A549 (cell line): Measurements from ENCODE around the gene TMEM218. TPM values are rescaled to one million over a fixed set of nuclear protein-coding genes. Genes with fewer than 3 reads are reported as not detected.

Experiments
- ATAC-seq, 2 experiments: fragments of 200-7000 bp in 1 of 2; fragments of >200 bp in 1 of 2; cut with Nextera tagmentation in 1 of 2; cut with Tn5 transposase in 1 of 2; 3 replicates each; pipeline versions ENCODE4 v1.8.0 to v1.9.1; 2018 to 2020; ENCODE audit warnings: mild to moderate bottlenecking in 1 of 2, moderate library complexity in 1 of 2
- CTCF ChIA-PET: fragments of 300-600 bp; sonication (Branson Sonifier 250); formaldehyde crosslinking; extraction: SDS; loops from one replicate; lab custom pipeline; 2021; ENCODE audit warnings: antibody characterized with exemption, inconsistent platforms; lab: Yijun Ruan, JAX
- POLR2A ChIA-PET: fragments of 350-600 bp; formaldehyde crosslinking; extraction: SDS; loops from one replicate; lab custom pipeline; 2021; ENCODE audit warnings: antibody characterized with exemption, inconsistent platforms; lab: Yijun Ruan, JAX
- DNase-seq, 2 experiments: peaks; one replicate each; pipeline versions ENCODE4 v3.0.0 to v3.0.0-alpha.2; 2011 to 2016; ENCODE audit warnings: low read depth in 1 of 2, low spot score in 1 of 2
- FAIRE-seq: peaks from 2 replicates; lab custom pipeline; 2011; peaks lifted over from hg19 to GRCh38; lab: Jason Lieb, UNC
- H3K27ac ChIP-seq, 2 experiments: fragments of >200 bp; sonication (Bioruptor Twin); formaldehyde crosslinking; 3 replicates each; pipeline ENCODE4 v1.5.1; 2016 to 2017
- H3K4me1 ChIP-seq: fragments of >200 bp; sonication (Bioruptor Twin); formaldehyde crosslinking; 3 replicates; pipeline ENCODE4 v1.6.1; 2016
- H3K4me2 ChIP-seq: fragments of >200 bp; sonication (Bioruptor Twin); formaldehyde crosslinking; 3 replicates; pipeline ENCODE4 v1.6.1; 2016
- H3K4me3 ChIP-seq: fragments of >200 bp; sonication (Bioruptor Twin); formaldehyde crosslinking; 3 replicates; pipeline ENCODE4 v1.5.1; 2016
- H3K9me3 ChIP-seq: fragments of >200 bp; sonication (Bioruptor Twin); formaldehyde crosslinking; 3 replicates; pipeline ENCODE4 v1.6.1; 2016
- BCL3 ChIP-seq: fragments of >200 bp; sonication (Bioruptor Twin); formaldehyde crosslinking; IDR thresholded peaks from 3 replicates; pipeline ENCODE4 v1.6.1; 2016
- CTCF ChIP-seq: fragments of >200 bp; sonication (Bioruptor Twin); formaldehyde crosslinking; IDR thresholded peaks from 3 replicates; pipeline ENCODE4 v1.5.1; 2016
- FOSL2 ChIP-seq, 2 experiments: fragments of 450-650 bp in 1 of 2; fragments of >200 bp in 1 of 2; sonication (Bioruptor Twin) in 1 of 2; formaldehyde crosslinking; IDR thresholded peaks; 2 replicates each; pipeline versions ENCODE4 v1.5.0 to v1.6.1; 2016 to 2020; ENCODE audit warnings: mild to moderate bottlenecking in 1 of 2, moderate library complexity in 1 of 2
- HDAC2 ChIP-seq: fragments of 200-600 bp; sonication (generic); IDR thresholded peaks from 2 replicates; pipeline ENCODE4 v1.6.1; 2016
- HES2 ChIP-seq: fragments of >200 bp; sonication (Bioruptor Twin); formaldehyde crosslinking; IDR thresholded peaks from 2 replicates; pipeline ENCODE4 v1.6.1; 2016
- HMGXB4 ChIP-seq: fragments of 250-450 bp; sonication (Bioruptor Pico); IDR thresholded peaks from 2 replicates; pipeline ENCODE4 v1.5.0; 2021; ENCODE audit warnings: mild to moderate bottlenecking, moderate library complexity, borderline replicate concordance
- HOXA7 ChIP-seq: fragments of 250-450 bp; sonication (Bioruptor Pico); IDR thresholded peaks from 2 replicates; pipeline ENCODE4 v1.5.0; 2020; ENCODE audit warnings: mild to moderate bottlenecking, moderate library complexity
- JUNB ChIP-seq: fragments of >200 bp; sonication (Bioruptor Twin); formaldehyde crosslinking; IDR thresholded peaks from 2 replicates; pipeline ENCODE4 v1.6.1; 2016
- KDM5A ChIP-seq: fragments of 200-600 bp; sonication (generic); IDR thresholded peaks from 2 replicates; pipeline ENCODE4 v1.6.1; 2016; ENCODE audit warnings: antibody characterized with exemption, mild to moderate bottlenecking
- MAZ ChIP-seq: fragments of 150-350 bp; IDR thresholded peaks from 2 replicates; pipeline ENCODE4 v1.6.1; 2014; ENCODE audit warnings: antibody characterized with exemption, low read depth, low read length, borderline replicate concordance
- MYC ChIP-seq: IDR thresholded peaks from 2 replicates; pipeline ENCODE4 v1.6.1; 2012; ENCODE audit warnings: mild to moderate bottlenecking, inconsistent platforms, low read length, improper control_type of control experiment, borderline replicate concordance
- POLR2A ChIP-seq: IDR thresholded peaks from 2 replicates; pipeline ENCODE4 v1.6.1; 2012; ENCODE audit warnings: mild to moderate bottlenecking, low read length
- POLR2AphosphoS2 ChIP-seq: conservative IDR thresholded peaks from 2 replicates; pipeline ENCODE4 v1.6.1; 2012; ENCODE audit warnings: low read length, improper control_type of control experiment, inconsistent platforms
- RAD21 ChIP-seq, 2 experiments: fragments of >200 bp in 1 of 2; sonication (Bioruptor Twin) in 1 of 2; formaldehyde crosslinking in 1 of 2; IDR thresholded peaks in 1 of 2; conservative IDR thresholded peaks in 1 of 2; 2 replicates in 1 of 2; 3 replicates in 1 of 2; pipeline ENCODE4 v1.6.1; 2012 to 2018; ENCODE audit warnings: inconsistent platforms in 1 of 2
- SREBF2 ChIP-seq: fragments of 450-650 bp; IDR thresholded peaks from 2 replicates; pipeline ENCODE4 v1.6.1; 2014; ENCODE audit warnings: mild to moderate bottlenecking, moderate library complexity
- TFCP2L1 ChIP-seq: fragments of 250-450 bp; sonication (Bioruptor Pico); IDR thresholded peaks from 2 replicates; pipeline ENCODE4 v1.5.0; 2021; ENCODE audit warnings: mild to moderate bottlenecking
- ZC3H11A ChIP-seq: fragments of 450-650 bp; IDR thresholded peaks from 2 replicates; pipeline ENCODE4 v1.6.1; 2014; ENCODE audit warnings: antibody characterized with exemption, mild to moderate bottlenecking
- ZFP36 ChIP-seq: fragments of 450-650 bp; IDR thresholded peaks from 2 replicates; pipeline ENCODE4 v1.6.1; 2014; ENCODE audit warnings: borderline replicate concordance; ENCODE audit not compliant: partially characterized antibody
- ZSCAN20 ChIP-seq: fragments of 250-450 bp; sonication (Bioruptor Pico); IDR thresholded peaks from 2 replicates; pipeline ENCODE4 v1.8.0; 2022; ENCODE audit warnings: mild to moderate bottlenecking, moderate library complexity
- WGBS: methylation state at CpG from one replicate; pipeline ENCODE4 v1.1.6; 2017; ENCODE audit errors: missing lambda C conversion rate; 5-methylcytosine and 5-hydroxymethylcytosine counted together
- polyA plus RNA-seq, 4 experiments: library from polyadenylated mRNA; depleted of rRNA in 3 of 4; stranded (reverse); fragments of >200 nt; fragmentation: RNase III in 1 of 4; extraction: RNeasy Plus Mini Kit Qiagen cat#74134 plus additional on column Dnase treatment in 1 of 4; gene quantifications; 2 replicates in 3 of 4; 3 replicates in 1 of 4; pipeline ENCODE4 v1.2.3, GENCODE V29; 2011 to 2017
- TF ChIP-seq, protein P1 (sequence below): IDR thresholded peaks from 2 replicates; pipeline ENCODE4 v1.6.1; 2012

The TMEM218 gene
- polyA plus RNA-seq, 2 of the 4 experiments (the other 2 are of a cell fraction): 29.1 to 34.6 TPM

- TF ChIP-seq MYC (no peak), CTCF (no peak), ZSCAN20 (CRISPR knock-in tag) (no peak), HES2 (no peak), POLR2A (no peak), ZFP36 (no peak), MAZ (no peak), KDM5A (no peak), TFCP2L1 (CRISPR knock-in tag) (no peak), BCL3 (no peak), HMGXB4 (CRISPR knock-in tag) (no peak), JUNB (no peak), FOSL2 (IDR thresholded peaks at IDR 0.05) (no peak), FOSL2 (CRISPR knock-in tag; IDR thresholded peaks at IDR 0.05) (no peak), ZC3H11A (no peak), POLR2AphosphoS2 (no peak), HOXA7 (CRISPR knock-in tag) (no peak), HDAC2 (no peak)
- TF ChIP-seq, protein P1, sequence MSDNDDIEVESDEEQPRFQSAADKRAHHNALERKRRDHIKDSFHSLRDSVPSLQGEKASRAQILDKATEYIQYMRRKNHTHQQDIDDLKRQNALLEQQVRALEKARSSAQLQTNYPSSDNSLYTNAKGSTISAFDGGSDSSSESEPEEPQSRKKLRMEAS: no peak
- FAIRE-seq: no peak
- Histone ChIP-seq H3K9me3 (no peaks in the 10 kb centered on the region), H3K27ac (no peak overlapping the region), H3K4me2 (no peak overlapping the region), H3K4me1 (no peaks in the 10 kb centered on the region), H3K4me3 (no peak overlapping the region)
- 67% methylated on average over 8 of the region's 12 CpGs for WGBS
- POLR2A ChIA-PET: no interaction called here
- DNase-seq: no peak
- no peak for ATAC-seq
- CTCF ChIA-PET: interaction anchor here (1.6 to 2.4 kb wide), 3 partner anchors 11 to 324 kb away, joined by 3 to 7 read pairs (median 6); no protein-coding TSS in a partner anchor
Measured at GRCh38 chr11:125079878-125080530, 31.4 kb downstream of the TMEM218 start.

DNA sequence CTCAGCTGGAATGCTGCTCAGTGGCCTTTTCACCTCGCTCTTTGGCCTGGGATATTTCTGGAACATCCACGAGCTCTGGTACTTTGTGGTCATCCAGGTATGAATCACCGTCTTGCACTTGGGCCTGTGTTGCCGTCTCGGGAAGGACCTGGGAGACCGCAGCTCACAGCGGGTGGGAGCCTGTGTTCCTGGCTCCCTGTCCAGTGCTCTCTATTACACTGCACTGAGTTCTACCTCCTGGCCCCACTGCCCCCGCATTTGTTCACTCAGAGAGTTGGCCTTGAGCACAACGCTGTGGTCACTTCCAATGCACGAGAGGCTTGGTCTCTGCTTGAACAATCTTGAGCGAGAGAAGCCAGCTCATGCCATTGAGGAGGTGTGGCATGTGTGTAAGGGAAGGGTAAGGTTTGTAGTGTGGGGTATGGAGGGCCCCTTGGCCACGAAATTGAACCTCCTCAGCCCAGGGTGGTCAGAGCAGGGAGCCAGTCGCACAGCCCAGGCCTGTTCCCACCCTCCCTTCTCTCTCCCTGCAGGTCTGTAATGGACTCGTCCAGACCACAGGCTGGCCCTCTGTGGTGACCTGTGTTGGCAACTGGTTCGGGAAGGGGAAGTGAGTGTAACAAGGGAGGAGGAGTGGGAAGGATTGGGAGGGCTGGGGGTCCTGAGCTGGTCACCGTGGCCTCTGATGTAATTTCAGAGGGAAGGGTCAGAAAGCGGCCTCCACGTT lies 32.1 kb downstream of the TMEM218 start:
- ChIA-PET POLR2A (no interaction called here), CTCF (interaction anchor here (1.6 to 2.4 kb wide), 2 partner anchors 12 to 325 kb away, joined by 3 to 7 read pairs; no protein-coding TSS in a partner anchor)
- ATAC-seq (no peak), FAIRE-seq (no peak), DNase-seq (no peak)
- Histone ChIP-seq H3K4me3 (no peak overlapping the region), H3K4me1 (no peaks in the 10 kb centered on the region), H3K4me2 (no peak overlapping the region), H3K27ac (no peak overlapping the region), H3K9me3 (no peaks in the 10 kb centered on the region)
- WGBS: 56% methylated on average over 16 of the region's 18 CpGs
- TF ChIP-seq ZFP36: no peak
- TF ChIP-seq RAD21 (conservative IDR thresholded peaks at IDR 0.05 in 1 of 2, IDR thresholded peaks at IDR 0.05 in 1 of 2): no peak
- no peak for TF ChIP-seq SREBF2
- no peak for TF ChIP-seq POLR2AphosphoS2
- TF ChIP-seq FOSL2 (IDR thresholded peaks at IDR 0.05): no peak
- no peak for TF ChIP-seq FOSL2 (CRISPR knock-in tag; IDR thresholded peaks at IDR 0.05)
